Transverse colon (tissue), 4 donors: ENCODE measurements around the gene FILIP1L.

Source experiments
- POLR2A ChIP-seq: fragments of 450-650 bp; IDR thresholded peaks from one replicate; pipeline ENCODE4 v1.6.1; 2016; ENCODE audit warnings: antibody characterized with exemption, mild to moderate bottlenecking, moderate library complexity
- POLR2AphosphoS5 ChIP-seq, 3 donors: sonication (generic); formaldehyde crosslinking; IDR thresholded peaks; one replicate each; pipeline ENCODE4 v1.6.1; 2016; ENCODE audit warnings: antibody characterized with exemption in 3 of 3
- TF ChIP-seq, protein P1 (sequence below), 5 experiments: fragments of 200-600 bp in 3 of 5; fragments of 450-650 bp in 2 of 5; sonication (generic) in 3 of 5; IDR thresholded peaks; 1 replicate in 2 of 5; 2 replicates in 3 of 5; pipeline ENCODE4 v1.5.1; 2016 to 2017; ENCODE audit warnings: antibody characterized with exemption in 5 of 5, inconsistent platforms in 3 of 5, mild to moderate bottlenecking in 2 of 5, moderate library complexity in 1 of 5

DNA sequence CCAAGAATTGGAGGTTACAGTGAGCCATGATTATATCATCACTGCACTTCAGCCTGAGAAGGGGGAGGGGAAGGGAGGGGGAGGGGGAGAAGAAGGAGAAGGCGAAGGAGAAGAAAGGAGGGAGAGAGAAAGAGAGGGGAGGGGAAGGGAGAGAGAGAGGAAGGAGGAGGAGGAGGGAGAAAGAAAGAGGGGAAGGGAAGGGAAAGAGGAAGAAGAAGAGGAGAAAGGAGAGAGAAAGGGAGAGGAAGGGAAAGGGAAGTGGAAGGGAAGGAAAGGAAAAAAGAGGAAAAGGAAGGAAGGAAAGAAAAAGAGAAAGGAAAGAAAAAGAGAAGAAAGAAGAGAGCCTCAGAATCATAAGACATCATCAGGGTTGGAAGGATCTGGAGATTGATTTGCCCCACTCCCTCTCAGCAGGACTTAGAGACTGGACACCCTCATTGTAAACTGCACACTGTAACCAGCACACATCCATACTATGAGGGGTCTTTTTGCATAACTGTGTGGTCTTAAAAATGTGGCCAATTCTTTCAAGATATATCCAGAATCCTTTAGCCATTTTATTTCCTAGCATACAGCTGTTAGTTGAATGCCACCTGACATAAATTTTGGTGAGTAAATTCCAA, 165.7 kb downstream of the FILIP1L start:
- TF ChIP-seq, protein P1, sequence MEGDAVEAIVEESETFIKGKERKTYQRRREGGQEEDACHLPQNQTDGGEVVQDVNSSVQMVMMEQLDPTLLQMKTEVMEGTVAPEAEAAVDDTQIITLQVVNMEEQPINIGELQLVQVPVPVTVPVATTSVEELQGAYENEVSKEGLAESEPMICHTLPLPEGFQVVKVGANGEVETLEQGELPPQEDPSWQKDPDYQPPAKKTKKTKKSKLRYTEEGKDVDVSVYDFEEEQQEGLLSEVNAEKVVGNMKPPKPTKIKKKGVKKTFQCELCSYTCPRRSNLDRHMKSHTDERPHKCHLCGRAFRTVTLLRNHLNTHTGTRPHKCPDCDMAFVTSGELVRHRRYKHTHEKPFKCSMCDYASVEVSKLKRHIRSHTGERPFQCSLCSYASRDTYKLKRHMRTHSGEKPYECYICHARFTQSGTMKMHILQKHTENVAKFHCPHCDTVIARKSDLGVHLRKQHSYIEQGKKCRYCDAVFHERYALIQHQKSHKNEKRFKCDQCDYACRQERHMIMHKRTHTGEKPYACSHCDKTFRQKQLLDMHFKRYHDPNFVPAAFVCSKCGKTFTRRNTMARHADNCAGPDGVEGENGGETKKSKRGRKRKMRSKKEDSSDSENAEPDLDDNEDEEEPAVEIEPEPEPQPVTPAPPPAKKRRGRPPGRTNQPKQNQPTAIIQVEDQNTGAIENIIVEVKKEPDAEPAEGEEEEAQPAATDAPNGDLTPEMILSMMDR (IDR thresholded peaks at IDR 0.05) = no peak
- no peak for TF ChIP-seq POLR2AphosphoS5 (IDR thresholded peaks at IDR 0.05)
- TF ChIP-seq POLR2A = no peak
